Measurements from ENCODE around the gene SFTPD. TPM values are rescaled to one million over a fixed set of nuclear protein-coding genes. Genes with fewer than 3 reads are reported as not detected.

The SFTPD gene
- total RNA-seq, 3 donors from 2014 or later = 2.2 to 2.5 TPM; not detected in 1

GRCh38 chr10:79984851-79985250 lies 35.9 kb upstream of the SFTPD start:
- H3K4me1 ChIP-seq = no peaks in the 10 kb centered on the region
- H3K27ac ChIP-seq = no peak overlapping the region
- no peak for TF ChIP-seq POLR2AphosphoS5 (IDR thresholded peaks at IDR 0.05)
- H3K9me3 ChIP-seq = no peaks in the 10 kb centered on the region
- peak in 1 of 2 donors; percentile 22 for DNase-seq (ENCODE audit: low spot score in 2 of 2)
- H3K36me3 ChIP-seq = no peaks in the 10 kb centered on the region
- no peak overlapping the region for H3K4me3 ChIP-seq
- intact Hi-C loops (cut with DNase I; ENCODE audit: low total_unique reads) = no loop called here
- peaks cover 0 to 7% of the 10 kb centered on the region in 2 donors for H3K27me3 ChIP-seq

- H3K4me3 ChIP-seq = no peak overlapping the region
- no peak for DNase-seq (ENCODE audit: low spot score in 2 of 2)
- no peak for TF ChIP-seq POLR2A (IDR thresholded peaks at IDR 0.05)
- TF ChIP-seq CTCF (IDR thresholded peaks at IDR 0.05) = no peak
- TF ChIP-seq POLR2AphosphoS5 (IDR thresholded peaks at IDR 0.05) = no peak
- H3K36me3 ChIP-seq = no peaks in the 10 kb centered on the region
- no peak overlapping the region for H3K27ac ChIP-seq
- intact Hi-C loops (cut with DNase I; ENCODE audit: low total_unique reads) = no loop called here
- H3K9me3 ChIP-seq = no peaks in the 10 kb centered on the region
- peaks cover 0 to 3% of the 10 kb centered on the region in 2 donors for H3K4me1 ChIP-seq
- peaks cover 0 to 7% of the 10 kb centered on the region in 2 donors for H3K27me3 ChIP-seq
Observed at GRCh38 chr10:79983286-79983909, 34.5 kb upstream of the SFTPD start.

- DNase-seq (ENCODE audit: low spot score in 2 of 2) = no peak
- peaks cover 0 to 7% of the 10 kb centered on the region in 2 donors for H3K27me3 ChIP-seq
- H3K36me3 ChIP-seq = no peaks in the 10 kb centered on the region
- peaks cover 0 to 3% of the 10 kb centered on the region in 2 donors for H3K4me1 ChIP-seq
- H3K9me3 ChIP-seq = no peaks in the 10 kb centered on the region
- TF ChIP-seq CTCF (IDR thresholded peaks at IDR 0.05) (no peak), POLR2AphosphoS5 (IDR thresholded peaks at IDR 0.05) (no peak), POLR2A (IDR thresholded peaks at IDR 0.05) (no peak)
- H3K4me3 ChIP-seq = peak overlapping the region in 2 of 3 donors; percentile 68 to 71
- H3K27ac ChIP-seq = no peak overlapping the region
- intact Hi-C loops (cut with DNase I; ENCODE audit: low total_unique reads) = no loop called here
Observed at GRCh38 chr10:79982861-79983260, 34.0 kb upstream of the SFTPD start.

- peaks cover 0 to 3% of the 10 kb centered on the region in 2 donors for H3K4me1 ChIP-seq
- H3K27ac ChIP-seq = peak overlapping the region; percentile 88 to 91
- H3K36me3 ChIP-seq = no peaks in the 10 kb centered on the region
- peak overlapping the region; percentile 62 to 71 (median 68) for H3K4me3 ChIP-seq
- intact Hi-C loops (cut with DNase I; ENCODE audit: low total_unique reads) = no loop called here
- DNase-seq (ENCODE audit: low spot score in 2 of 2) = no peak
- H3K9me3 ChIP-seq = no peaks in the 10 kb centered on the region
- H3K27me3 ChIP-seq = peaks cover 0 to 7% of the 10 kb centered on the region in 2 donors
- TF ChIP-seq POLR2A (IDR thresholded peaks at IDR 0.05) (no peak), POLR2AphosphoS5 (IDR thresholded peaks at IDR 0.05) (no peak), CTCF (IDR thresholded peaks at IDR 0.05) (no peak)
Observed at GRCh38 chr10:79982362-79982800, 33.5 kb upstream of the SFTPD start.

GRCh38 chr10:79981450-79982361 lies 32.8 kb upstream of the SFTPD start:
- H3K27ac ChIP-seq = peak overlapping the region; percentile 88 to 91
- H3K36me3 ChIP-seq = no peaks in the 10 kb centered on the region
- DNase-seq (ENCODE audit: low spot score in 2 of 2) = peak in 1 of 2 donors; percentile 30
- TF ChIP-seq CTCF (IDR thresholded peaks at IDR 0.05) (no peak), POLR2AphosphoS5 (IDR thresholded peaks at IDR 0.05) (no peak), POLR2A (IDR thresholded peaks at IDR 0.05) (no peak)
- intact Hi-C loops (cut with DNase I; ENCODE audit: low total_unique reads) = no loop called here
- peak overlapping the region; percentile 62 to 71 (median 68) for H3K4me3 ChIP-seq
- no peaks in the 10 kb centered on the region for H3K9me3 ChIP-seq
- H3K4me1 ChIP-seq = peaks cover 0 to 3% of the 10 kb centered on the region in 2 donors
- peaks cover 0 to 7% of the 10 kb centered on the region in 2 donors for H3K27me3 ChIP-seq
